ENCODE measurements around the gene GCDH. TPM values are rescaled to one million over a fixed set of nuclear protein-coding genes. Genes with fewer than 3 reads are reported as not detected.
A peak's percentile ranks its signal among the peaks of the same experiment; 100 is the strongest.
"Not testable (repeated sequence)": the region's sequence is repeated elsewhere in the genome, so short reads cannot be mapped to it uniquely, and the experiment has no call there.

The GCDH gene
- total RNA-seq, 1 donor from 2014 or later: 60.6 TPM

DNA sequence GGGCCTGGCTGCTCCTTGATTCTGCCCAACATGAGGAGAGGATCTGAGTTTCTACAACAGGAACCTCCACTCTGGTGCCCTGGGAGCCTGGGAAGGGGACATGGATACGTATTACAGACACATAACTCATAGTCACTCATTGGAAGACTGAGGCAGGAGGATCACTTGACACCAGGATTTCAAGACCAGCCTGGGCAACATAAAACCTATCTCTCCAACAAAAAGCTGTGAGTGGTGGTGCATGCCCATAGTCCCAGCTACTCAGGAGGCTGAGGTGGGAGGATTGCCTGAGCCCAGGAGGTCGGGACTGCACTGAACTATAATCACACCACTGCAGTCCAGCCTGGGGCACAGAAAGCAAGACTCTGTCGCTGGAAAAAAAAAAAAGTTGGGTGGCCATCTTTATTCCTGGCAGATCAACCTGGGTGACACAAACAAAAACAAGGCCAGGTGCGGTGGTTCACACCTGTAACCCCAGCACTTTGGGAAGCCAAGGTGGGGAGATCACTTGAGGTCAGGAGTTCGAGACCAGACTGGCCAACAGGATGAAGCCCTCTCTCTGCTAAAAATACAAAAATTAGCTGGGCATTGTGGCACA is 2.9 kb upstream of the GCDH start:
- peaks cover 12% of the 10 kb centered on the region for H3K27me3 Mint-ChIP-seq
- H3K36me3 Mint-ChIP-seq (ENCODE audit: insufficient read depth): no peaks in the 10 kb centered on the region
- no peaks in the 10 kb centered on the region for H3K9me3 Mint-ChIP-seq (ENCODE audit: low read depth)
- H3K4me1 Mint-ChIP-seq (ENCODE audit: low read depth): peaks cover 18% of the 10 kb centered on the region
- TF ChIP-seq, protein P1, sequence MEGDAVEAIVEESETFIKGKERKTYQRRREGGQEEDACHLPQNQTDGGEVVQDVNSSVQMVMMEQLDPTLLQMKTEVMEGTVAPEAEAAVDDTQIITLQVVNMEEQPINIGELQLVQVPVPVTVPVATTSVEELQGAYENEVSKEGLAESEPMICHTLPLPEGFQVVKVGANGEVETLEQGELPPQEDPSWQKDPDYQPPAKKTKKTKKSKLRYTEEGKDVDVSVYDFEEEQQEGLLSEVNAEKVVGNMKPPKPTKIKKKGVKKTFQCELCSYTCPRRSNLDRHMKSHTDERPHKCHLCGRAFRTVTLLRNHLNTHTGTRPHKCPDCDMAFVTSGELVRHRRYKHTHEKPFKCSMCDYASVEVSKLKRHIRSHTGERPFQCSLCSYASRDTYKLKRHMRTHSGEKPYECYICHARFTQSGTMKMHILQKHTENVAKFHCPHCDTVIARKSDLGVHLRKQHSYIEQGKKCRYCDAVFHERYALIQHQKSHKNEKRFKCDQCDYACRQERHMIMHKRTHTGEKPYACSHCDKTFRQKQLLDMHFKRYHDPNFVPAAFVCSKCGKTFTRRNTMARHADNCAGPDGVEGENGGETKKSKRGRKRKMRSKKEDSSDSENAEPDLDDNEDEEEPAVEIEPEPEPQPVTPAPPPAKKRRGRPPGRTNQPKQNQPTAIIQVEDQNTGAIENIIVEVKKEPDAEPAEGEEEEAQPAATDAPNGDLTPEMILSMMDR (IDR thresholded peaks at IDR 0.05; ENCODE audit: unreplicated experiment): no peak
- H3K27ac Mint-ChIP-seq: no peak overlapping the region
- no peak for DNase-seq (ENCODE audit: low spot score, unreplicated experiment)
- H3K4me3 Mint-ChIP-seq (ENCODE audit: low read depth): no peak overlapping the region

DNA sequence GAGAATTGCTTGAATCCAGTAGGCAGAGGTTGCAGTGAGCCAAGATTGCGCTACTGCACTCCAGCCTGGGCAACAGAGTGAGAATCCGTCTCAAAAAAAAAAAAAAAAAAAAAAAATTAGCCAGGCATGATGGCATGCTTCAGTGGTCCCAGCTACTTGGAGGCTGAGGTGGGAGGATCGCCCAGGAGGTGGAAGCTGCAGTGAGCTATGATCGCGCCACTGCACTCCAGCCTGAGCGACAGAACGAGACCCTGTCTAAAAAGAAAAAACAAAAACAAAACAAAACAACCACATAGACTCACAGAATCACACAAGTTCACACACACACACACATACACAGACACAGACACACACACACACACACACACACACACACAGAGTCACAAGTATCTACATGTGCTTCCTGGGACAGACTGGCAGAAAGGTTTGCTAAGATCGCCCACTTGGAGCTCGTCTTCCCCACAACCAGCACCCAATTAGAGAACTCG is 617 bp upstream of the GCDH start:
- H3K4me1 Mint-ChIP-seq (ENCODE audit: low read depth): peaks cover 15% of the 10 kb centered on the region
- not testable (repeated sequence) for H3K36me3 Mint-ChIP-seq (ENCODE audit: insufficient read depth); H3K27me3 Mint-ChIP-seq; DNase-seq (ENCODE audit: low spot score, unreplicated experiment); H3K9me3 Mint-ChIP-seq (ENCODE audit: low read depth)
- H3K4me3 Mint-ChIP-seq (ENCODE audit: low read depth): peak overlapping the region; percentile 99
- peak overlapping the region; percentile 99 for H3K27ac Mint-ChIP-seq

DNA sequence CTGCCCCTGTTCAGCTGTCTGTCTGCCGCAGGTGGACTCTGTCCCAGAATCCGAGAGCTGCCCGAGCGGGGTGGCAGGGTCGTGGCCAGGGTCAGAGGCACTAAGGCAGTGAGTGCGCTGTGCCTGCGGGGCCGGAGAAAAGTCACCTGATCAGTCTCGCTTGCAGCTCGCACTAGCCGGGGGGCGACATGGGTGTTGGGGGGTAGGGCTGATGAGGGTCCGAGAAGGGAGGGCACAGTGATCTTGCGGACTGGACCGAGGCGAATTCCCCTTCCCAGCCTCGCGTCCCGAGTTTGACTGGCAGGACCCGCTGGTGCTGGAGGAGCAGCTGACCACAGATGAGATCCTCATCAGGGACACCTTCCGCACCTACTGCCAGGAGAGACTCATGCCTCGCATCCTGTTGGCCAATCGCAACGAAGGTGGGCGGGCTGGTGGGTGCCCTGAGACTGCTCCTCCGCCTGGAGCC is 627 bp downstream of the GCDH start:
- peaks cover 9% of the 10 kb centered on the region for H3K36me3 Mint-ChIP-seq (ENCODE audit: insufficient read depth)
- H3K4me1 Mint-ChIP-seq (ENCODE audit: low read depth): peaks cover 13% of the 10 kb centered on the region
- TF ChIP-seq, protein P1 (IDR thresholded peaks at IDR 0.05; ENCODE audit: unreplicated experiment): no peak
- H3K4me3 Mint-ChIP-seq (ENCODE audit: low read depth): peak overlapping the region; percentile 99
- no peak for DNase-seq (ENCODE audit: low spot score, unreplicated experiment)
- peak overlapping the region; percentile 99 for H3K27ac Mint-ChIP-seq
- no peaks in the 10 kb centered on the region for H3K9me3 Mint-ChIP-seq (ENCODE audit: low read depth)
- peaks cover 3% of the 10 kb centered on the region for H3K27me3 Mint-ChIP-seq

DNA sequence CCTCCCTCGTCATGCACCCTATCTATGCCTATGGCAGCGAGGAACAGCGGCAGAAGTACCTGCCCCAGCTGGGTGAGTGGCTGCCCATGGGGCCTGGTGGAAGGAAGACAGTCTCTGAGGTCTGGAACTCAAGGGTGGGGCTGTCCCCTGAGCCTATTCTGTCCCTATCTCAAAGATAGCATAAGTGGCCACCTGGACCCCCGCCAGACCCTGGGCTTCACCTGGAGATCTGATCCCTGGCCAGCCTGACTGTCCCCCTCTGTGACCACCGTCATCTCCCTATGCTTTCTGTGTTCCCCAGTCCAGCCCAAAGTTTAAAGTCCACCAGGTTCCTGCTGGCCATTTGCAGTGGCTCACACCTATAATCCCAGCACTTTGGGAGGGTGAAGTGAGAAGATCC is 2.6 kb downstream of the GCDH start:
- no peak overlapping the region for H3K27ac Mint-ChIP-seq
- DNase-seq (ENCODE audit: low spot score, unreplicated experiment): no peak
- peaks cover 12% of the 10 kb centered on the region for H3K36me3 Mint-ChIP-seq (ENCODE audit: insufficient read depth)
- TF ChIP-seq, protein P1 (IDR thresholded peaks at IDR 0.05; ENCODE audit: unreplicated experiment): no peak
- H3K27me3 Mint-ChIP-seq: no peaks in the 10 kb centered on the region
- peaks cover 13% of the 10 kb centered on the region for H3K4me1 Mint-ChIP-seq (ENCODE audit: low read depth)
- H3K9me3 Mint-ChIP-seq (ENCODE audit: low read depth): no peaks in the 10 kb centered on the region
- H3K4me3 Mint-ChIP-seq (ENCODE audit: low read depth): peak overlapping the region; percentile 61

DNA sequence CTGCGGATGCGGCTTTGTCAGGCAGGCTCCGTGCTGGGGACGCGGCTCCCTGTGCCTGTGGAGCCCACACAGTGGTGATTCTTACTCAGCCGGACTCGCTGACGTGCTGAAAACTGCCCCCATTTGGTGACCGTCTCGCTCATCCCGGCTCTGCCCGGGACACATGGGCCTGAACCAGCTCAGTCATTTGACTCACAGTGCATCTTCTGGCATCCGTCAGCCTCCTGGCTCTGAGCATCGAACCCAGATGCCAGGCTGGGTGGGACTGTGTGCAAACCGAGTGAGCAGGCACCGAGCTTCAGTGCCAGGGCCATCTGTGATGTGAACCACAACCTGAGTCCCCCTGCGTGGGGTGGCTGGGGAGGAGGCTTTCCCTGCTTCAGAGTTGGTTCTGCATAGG is 5.5 kb downstream of the GCDH start:
- H3K4me1 Mint-ChIP-seq (ENCODE audit: low read depth): peaks cover 5% of the 10 kb centered on the region
- TF ChIP-seq, protein P1 (IDR thresholded peaks at IDR 0.05; ENCODE audit: unreplicated experiment): no peak

More for the DNA sequence above, 5.5 kb downstream of the GCDH start:
- H3K27me3 Mint-ChIP-seq: no peaks in the 10 kb centered on the region
- no peak overlapping the region for H3K27ac Mint-ChIP-seq
- no peak overlapping the region for H3K4me3 Mint-ChIP-seq (ENCODE audit: low read depth)
- peaks cover 12% of the 10 kb centered on the region for H3K36me3 Mint-ChIP-seq (ENCODE audit: insufficient read depth)
- no peak for DNase-seq (ENCODE audit: low spot score, unreplicated experiment)
- H3K9me3 Mint-ChIP-seq (ENCODE audit: low read depth): no peaks in the 10 kb centered on the region
